Measurements from ENCODE around the gene KCNJ1. TPM values are rescaled to one million over a fixed set of nuclear protein-coding genes. Genes with fewer than 3 reads are reported as not detected.

The KCNJ1 gene
- total RNA-seq, 1 experiment from 2014 or later = not detected

DNA sequence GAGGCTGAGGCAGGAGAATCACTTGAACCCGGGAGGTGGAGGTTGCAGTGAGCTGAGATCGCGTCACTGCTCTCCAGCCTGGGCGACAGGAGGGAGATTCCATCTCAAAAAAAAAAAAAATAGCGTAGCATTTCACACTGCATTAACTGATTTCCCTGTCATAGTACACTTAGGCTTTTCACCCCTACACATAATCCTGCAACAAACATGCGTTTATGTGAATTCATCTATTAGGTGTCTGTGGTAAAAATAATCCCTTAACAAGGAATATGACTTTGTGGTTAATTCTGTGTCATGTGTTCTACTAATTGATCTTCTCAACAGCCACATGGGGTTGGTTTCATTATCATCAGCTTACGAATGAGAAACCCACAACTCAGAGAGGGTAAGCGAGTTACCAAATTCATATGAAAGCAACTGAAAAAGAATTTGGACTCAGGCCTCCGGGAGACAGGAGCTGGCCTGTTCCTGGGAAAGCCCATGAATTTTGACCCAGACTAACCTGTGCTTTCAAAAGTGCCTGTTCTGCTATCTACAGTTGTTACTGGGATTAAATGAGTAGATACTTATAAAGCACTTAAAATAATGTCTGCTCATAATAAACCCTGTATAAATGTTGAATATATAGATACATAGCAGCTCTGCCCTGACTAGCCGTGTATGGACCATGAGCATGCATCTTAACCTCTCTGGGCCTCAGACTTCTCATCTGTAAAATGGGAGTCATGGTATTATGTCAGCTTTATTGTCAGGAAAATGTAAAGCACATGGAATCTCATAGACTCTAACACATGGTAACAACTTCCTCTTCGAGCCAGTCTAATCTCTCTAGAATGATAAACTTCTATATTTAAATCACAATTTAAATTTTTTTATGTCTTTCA lies 36.6 kb downstream of the KCNJ1 start:
- CTCF ChIA-PET = interaction anchor here (0.6 to 1.6 kb wide), 7 partner anchors 126 to 801 kb away, joined by 3 to 12 read pairs (median 3); no protein-coding TSS in a partner anchor
- no peak for DNase-seq

DNA sequence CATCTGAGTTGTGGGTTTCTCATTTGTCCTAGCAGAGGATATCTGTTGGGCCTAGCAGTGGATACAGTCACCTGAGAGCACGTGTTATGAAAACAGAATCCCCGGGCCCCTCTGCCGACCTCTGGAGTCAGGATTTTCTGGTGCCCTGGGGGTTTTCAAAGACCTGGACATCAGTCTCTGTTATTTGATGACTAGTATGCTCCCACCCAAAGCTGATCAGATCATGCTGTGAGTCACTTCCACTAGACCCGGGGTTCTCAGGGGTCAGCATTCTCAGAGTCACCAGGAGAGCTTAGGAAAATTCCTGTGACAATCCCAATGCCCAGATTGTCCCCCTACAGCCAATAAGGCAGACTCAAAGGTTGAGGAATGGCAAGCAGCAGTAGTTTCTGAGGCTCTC lies 38.7 kb downstream of the KCNJ1 start:
- Histone ChIP-seq H3K4me1 (replicated peaks; ENCODE audit: insufficient read depth) (no peaks in the 10 kb centered on the region), H3K36me3 (ENCODE audit: low read depth) (no peaks in the 10 kb centered on the region), H3K27me3 (ENCODE audit: insufficient read depth, low read depth) (no peaks in the 10 kb centered on the region), H2AFZ (no peak overlapping the region), H3K79me2 (ENCODE audit: low read depth) (no peaks in the 10 kb centered on the region), H3K27ac (no peak overlapping the region), H3K4me3 (no peak overlapping the region), H4K20me1 (ENCODE audit: insufficient read depth) (no peaks in the 10 kb centered on the region), H3K9me3 (ENCODE audit: insufficient read depth, low read depth) (no peaks in the 10 kb centered on the region), H3K9me2 (ENCODE audit: insufficient read depth) (no peaks in the 10 kb centered on the region), H3F3A (ENCODE audit: insufficient read depth, low read depth) (no peaks in the 10 kb centered on the region), H3K4me2 (no peak overlapping the region)
- no peak for DNase-seq
- no TSS peak for BruUV-seq (replicated peaks)
- intact Hi-C loops (cut with micrococcal nuclease; ENCODE audit: unreplicated experiment) = no loop called here
- POLR2A ChIA-PET (ENCODE audit: unreplicated experiment) = no interaction called here
- CTCF ChIA-PET = no interaction called here
- TF ChIP-seq EZH2 (IDR thresholded peaks at IDR 0.05; ENCODE audit: low read depth) = no peak
- TF ChIP-seq CTCF (conservative IDR thresholded peaks at IDR 0.05) = no peak

More for the DNA sequence above, 36.6 kb downstream of the KCNJ1 start:
- Histone ChIP-seq H3F3A (ENCODE audit: insufficient read depth, low read depth) (no peaks in the 10 kb centered on the region), H3K9me2 (ENCODE audit: insufficient read depth) (no peaks in the 10 kb centered on the region), H3K79me2 (ENCODE audit: low read depth) (no peaks in the 10 kb centered on the region), H4K20me1 (ENCODE audit: insufficient read depth) (no peaks in the 10 kb centered on the region), H3K4me1 (replicated peaks; ENCODE audit: insufficient read depth) (no peaks in the 10 kb centered on the region), H3K4me2 (peak overlapping the region; percentile 59), H3K27me3 (ENCODE audit: insufficient read depth, low read depth) (no peaks in the 10 kb centered on the region), H3K9me3 (ENCODE audit: insufficient read depth, low read depth) (no peaks in the 10 kb centered on the region), H2AFZ (no peak overlapping the region), H3K36me3 (ENCODE audit: low read depth) (no peaks in the 10 kb centered on the region), H3K4me3 (no peak overlapping the region), H3K27ac (no peak overlapping the region)
- POLR2A ChIA-PET (ENCODE audit: unreplicated experiment) = no interaction called here
- intact Hi-C loops (cut with micrococcal nuclease; ENCODE audit: unreplicated experiment) = loop anchor here (1.0 to 2.0 kb wide), 7 partner anchors 177 to 799 kb away; no protein-coding TSS in a partner anchor
- no peak for TF ChIP-seq EZH2 (IDR thresholded peaks at IDR 0.05; ENCODE audit: low read depth)
- no peak for TF ChIP-seq CTCF (conservative IDR thresholded peaks at IDR 0.05)
- BruUV-seq (replicated peaks) = no TSS peak

DNA sequence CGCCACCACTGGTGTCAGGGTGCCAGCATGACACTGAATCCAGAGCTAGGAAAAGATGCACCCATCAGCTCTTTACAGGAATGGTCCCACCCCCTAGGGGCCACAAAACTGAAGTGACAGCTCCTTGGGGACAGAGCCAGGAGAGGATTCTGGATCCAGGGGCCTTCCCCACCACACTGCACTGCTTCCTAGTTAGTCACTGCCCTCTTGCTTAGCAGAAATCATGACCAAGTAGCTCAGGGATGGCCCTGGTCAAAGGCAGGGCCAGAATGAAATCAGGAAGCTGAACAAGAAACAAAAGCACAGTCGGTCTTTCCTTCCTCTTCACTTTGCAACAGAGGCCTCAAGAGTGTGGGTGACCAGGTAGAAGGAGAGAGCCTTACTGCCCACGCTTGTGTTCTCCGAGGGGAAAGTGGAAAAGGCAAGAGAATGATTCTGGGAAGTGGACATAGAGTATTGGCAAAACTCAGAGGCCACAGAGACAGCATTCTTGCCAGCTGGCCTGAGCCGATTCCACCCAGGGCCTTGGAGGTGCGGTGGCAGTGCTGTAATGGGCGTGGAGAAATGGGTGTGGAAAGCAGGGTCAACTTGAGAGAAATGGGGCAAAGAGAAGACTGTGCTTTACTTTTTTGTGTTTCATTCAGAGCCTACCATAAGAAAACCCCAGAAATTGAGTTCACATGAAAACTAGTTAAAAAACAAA lies 39.8 kb downstream of the KCNJ1 start:
- DNase-seq = no peak
- Histone ChIP-seq H3K4me2 (no peak overlapping the region), H3K4me1 (replicated peaks; ENCODE audit: insufficient read depth) (no peaks in the 10 kb centered on the region), H3K27me3 (ENCODE audit: insufficient read depth, low read depth) (no peaks in the 10 kb centered on the region), H3K9me3 (ENCODE audit: insufficient read depth, low read depth) (no peaks in the 10 kb centered on the region), H4K20me1 (ENCODE audit: insufficient read depth) (no peaks in the 10 kb centered on the region), H2AFZ (no peak overlapping the region), H3F3A (ENCODE audit: insufficient read depth, low read depth) (no peaks in the 10 kb centered on the region), H3K4me3 (no peak overlapping the region), H3K79me2 (ENCODE audit: low read depth) (no peaks in the 10 kb centered on the region), H3K9me2 (ENCODE audit: insufficient read depth) (no peaks in the 10 kb centered on the region), H3K27ac (no peak overlapping the region), H3K36me3 (ENCODE audit: low read depth) (no peaks in the 10 kb centered on the region)
- intact Hi-C loops (cut with micrococcal nuclease; ENCODE audit: unreplicated experiment) = no loop called here
- BruUV-seq (replicated peaks) = no TSS peak
- TF ChIP-seq CTCF (conservative IDR thresholded peaks at IDR 0.05) = no peak
- TF ChIP-seq EZH2 (IDR thresholded peaks at IDR 0.05; ENCODE audit: low read depth) = no peak
- POLR2A ChIA-PET (ENCODE audit: unreplicated experiment) = no interaction called here
- CTCF ChIA-PET = interaction anchor here (0.5 kb wide), 2 partner anchors 145 to 197 kb away, joined by 3 read pairs; no protein-coding TSS in a partner anchor

Measured in PC-9 (cell line).